Measurements from ENCODE around the gene ATP5MC3. TPM values are rescaled to one million over a fixed set of nuclear protein-coding genes. Genes with fewer than 3 reads are reported as not detected.
A peak's percentile ranks its signal among the peaks of the same experiment; 100 is the strongest.

Gene ATP5MC3
- total RNA-seq, 2 experiments from 2014 or later = 161 to 371 TPM

GRCh38 chr2:175168564-175168945 is 13.0 kb downstream of the ATP5MC3 start:
- TF ChIP-seq, protein P1, sequence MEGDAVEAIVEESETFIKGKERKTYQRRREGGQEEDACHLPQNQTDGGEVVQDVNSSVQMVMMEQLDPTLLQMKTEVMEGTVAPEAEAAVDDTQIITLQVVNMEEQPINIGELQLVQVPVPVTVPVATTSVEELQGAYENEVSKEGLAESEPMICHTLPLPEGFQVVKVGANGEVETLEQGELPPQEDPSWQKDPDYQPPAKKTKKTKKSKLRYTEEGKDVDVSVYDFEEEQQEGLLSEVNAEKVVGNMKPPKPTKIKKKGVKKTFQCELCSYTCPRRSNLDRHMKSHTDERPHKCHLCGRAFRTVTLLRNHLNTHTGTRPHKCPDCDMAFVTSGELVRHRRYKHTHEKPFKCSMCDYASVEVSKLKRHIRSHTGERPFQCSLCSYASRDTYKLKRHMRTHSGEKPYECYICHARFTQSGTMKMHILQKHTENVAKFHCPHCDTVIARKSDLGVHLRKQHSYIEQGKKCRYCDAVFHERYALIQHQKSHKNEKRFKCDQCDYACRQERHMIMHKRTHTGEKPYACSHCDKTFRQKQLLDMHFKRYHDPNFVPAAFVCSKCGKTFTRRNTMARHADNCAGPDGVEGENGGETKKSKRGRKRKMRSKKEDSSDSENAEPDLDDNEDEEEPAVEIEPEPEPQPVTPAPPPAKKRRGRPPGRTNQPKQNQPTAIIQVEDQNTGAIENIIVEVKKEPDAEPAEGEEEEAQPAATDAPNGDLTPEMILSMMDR (conservative IDR thresholded peaks at IDR 0.05; ENCODE audit: low read length) = no peak
- no peak for TF ChIP-seq EZH2phosphoT487 (IDR thresholded peaks at IDR 0.05; ENCODE audit: borderline replicate concordance, low read depth, low read length)
- POLR2A ChIA-PET = interaction anchor here (0.6 to 2.1 kb wide), 3 partner anchors 10 to 152 kb away, joined by 6 to 38 read pairs (median 11); no protein-coding TSS in a partner anchor

GRCh38 chr2:175167792-175168563 is 13.5 kb downstream of the ATP5MC3 start, which contains the start of gene ATF2:
ATF2 (minus strand) TSS chr2:175168203; CDS start chr2:175136443, 31,760 bp downstream.
- H3K27ac ChIP-seq (ENCODE audit: low read depth, low read length, poor library complexity, severe bottlenecking) = peak within 1 kb of the TSS; percentile 68
- no peak for TF ChIP-seq EZH2phosphoT487 (IDR thresholded peaks at IDR 0.05; ENCODE audit: borderline replicate concordance, low read depth, low read length)
- TF ChIP-seq, protein P1 (conservative IDR thresholded peaks at IDR 0.05; ENCODE audit: low read length) = no peak
- H3K79me2 ChIP-seq (ENCODE audit: insufficient read depth, low read depth, low read length) = peaks cover 57% of the 10 kb centered on the region
- ChIA-PET POLR2A (interaction anchor here (0.6 to 2.3 kb wide), 6 partner anchors 10 to 153 kb away, joined by 4 to 38 read pairs (median 11); no protein-coding TSS in a partner anchor), CTCF (ENCODE audit: unreplicated experiment) (interaction anchor here (1.6 kb wide), 1 partner anchor 11 kb away, joined by 5 read pairs; no protein-coding TSS in a partner anchor)
- H3K9me2 ChIP-seq (ENCODE audit: insufficient read depth, low read length) = no peaks in the 10 kb centered on the region
- peak; percentile 99 for DNase-seq (ENCODE audit: low spot score)
- peak within 1 kb of the TSS; percentile 99 for H3K4me3 ChIP-seq (ENCODE audit: low read depth, low read length, poor library complexity, severe bottlenecking)
- peaks cover 28% of the 10 kb centered on the region for H3K36me3 ChIP-seq (ENCODE audit: insufficient read depth, low read length)
- no peaks in the 10 kb centered on the region for H3K9me3 ChIP-seq (ENCODE audit: low read length)
- peaks cover 26% of the 10 kb centered on the region for H3K4me1 ChIP-seq (ENCODE audit: insufficient read depth, low read length, poor library complexity, severe bottlenecking)
- BruUV-seq (replicated peaks) = no TSS peak
- intact Hi-C loops (cut with micrococcal nuclease; ENCODE audit: unreplicated experiment) = loop anchor here (1.0 to 5.0 kb wide), 2 partner anchors 13 to 56 kb away; partner anchors contain the start of gene ATP5MC3
- peak within 1 kb of the TSS; percentile 91 for H2AFZ ChIP-seq (ENCODE audit: low read length)
- H4K20me1 ChIP-seq (ENCODE audit: insufficient read depth, low read length) = peaks cover 13% of the 10 kb centered on the region; the same call in 1 of the 2 replicates
- peak within 1 kb of the TSS; percentile 81 for H3K4me2 ChIP-seq (ENCODE audit: low read length)

More at GRCh38 chr2:175168564-175168945, 13.0 kb downstream of the ATP5MC3 start:
- no peaks in the 10 kb centered on the region for H3K9me3 ChIP-seq (ENCODE audit: low read length)
- H3K79me2 ChIP-seq (ENCODE audit: insufficient read depth, low read depth, low read length) = peaks cover 51% of the 10 kb centered on the region
- H3K27ac ChIP-seq (ENCODE audit: low read depth, low read length, poor library complexity, severe bottlenecking) = peak overlapping the region; percentile 61
- H3K36me3 ChIP-seq (ENCODE audit: insufficient read depth, low read length) = peaks cover 30% of the 10 kb centered on the region
- peaks cover 26% of the 10 kb centered on the region for H3K4me1 ChIP-seq (ENCODE audit: insufficient read depth, low read length, poor library complexity, severe bottlenecking)
- BruUV-seq (replicated peaks) = no TSS peak
- CTCF ChIA-PET (ENCODE audit: unreplicated experiment) = interaction anchor here (1.6 kb wide), 1 partner anchor 10 kb away, joined by 5 read pairs; no protein-coding TSS in a partner anchor
- H3K9me2 ChIP-seq (ENCODE audit: insufficient read depth, low read length) = no peaks in the 10 kb centered on the region
- peak overlapping the region; percentile 99 for H3K4me3 ChIP-seq (ENCODE audit: low read depth, low read length, poor library complexity, severe bottlenecking)
- intact Hi-C loops (cut with micrococcal nuclease; ENCODE audit: unreplicated experiment) = loop anchor here (1.0 to 5.0 kb wide), 2 partner anchors 13 to 56 kb away; partner anchors contain the start of gene ATP5MC3
- peaks cover 13% of the 10 kb centered on the region; the same call in 1 of the 2 replicates for H4K20me1 ChIP-seq (ENCODE audit: insufficient read depth, low read length)
- peak overlapping the region; percentile 81 for H3K4me2 ChIP-seq (ENCODE audit: low read length)
- peak overlapping the region; percentile 74 for H2AFZ ChIP-seq (ENCODE audit: low read length)
- no peak for DNase-seq (ENCODE audit: low spot score)

All from OCI-LY7 (cell line).